ENCODE results near the gene EIF2A. TPM values are rescaled to one million over a fixed set of nuclear protein-coding genes. Genes with fewer than 3 reads are reported as not detected.

Gene EIF2A
- total RNA-seq, 1 donor from 2014 or later: 80.2 TPM

GRCh38 chr3:150540297-150540696 lies 6.3 kb upstream of the EIF2A start:
- intact Hi-C loops (cut with micrococcal nuclease): no loop called here
- no peak for DNase-seq
- ATAC-seq: no peak

GRCh38 chr3:150540991-150541390 lies 5.6 kb upstream of the EIF2A start:
- no peak for ATAC-seq
- no peak for DNase-seq
- intact Hi-C loops (cut with micrococcal nuclease): no loop called here

DNA sequence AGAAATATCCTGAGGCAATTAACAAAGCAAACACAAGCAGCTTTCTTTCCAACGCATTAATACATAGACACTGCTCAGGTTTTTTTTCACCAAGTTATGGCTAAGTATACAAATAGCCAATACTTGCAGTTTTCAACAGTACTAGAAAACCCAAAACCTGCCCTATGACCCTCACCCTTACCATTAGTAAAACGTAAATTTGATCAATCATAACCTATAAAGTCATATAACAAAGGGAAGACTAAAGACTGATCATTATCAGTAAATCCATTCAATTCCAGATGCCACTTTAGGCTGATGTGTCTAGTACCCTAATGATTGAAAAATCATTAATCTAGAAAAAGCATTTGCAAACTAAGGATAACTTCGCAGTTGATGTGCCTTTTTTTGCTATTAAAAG lies 3.5 kb upstream of the EIF2A start:
- no peak for DNase-seq
- intact Hi-C loops (cut with micrococcal nuclease): no loop called here
- ATAC-seq: no peak

- intact Hi-C loops (cut with micrococcal nuclease): no loop called here
- DNase-seq (no peak), ATAC-seq (no peak)
Measured at GRCh38 chr3:150543531-150543930, 3.1 kb upstream of the EIF2A start.

DNA sequence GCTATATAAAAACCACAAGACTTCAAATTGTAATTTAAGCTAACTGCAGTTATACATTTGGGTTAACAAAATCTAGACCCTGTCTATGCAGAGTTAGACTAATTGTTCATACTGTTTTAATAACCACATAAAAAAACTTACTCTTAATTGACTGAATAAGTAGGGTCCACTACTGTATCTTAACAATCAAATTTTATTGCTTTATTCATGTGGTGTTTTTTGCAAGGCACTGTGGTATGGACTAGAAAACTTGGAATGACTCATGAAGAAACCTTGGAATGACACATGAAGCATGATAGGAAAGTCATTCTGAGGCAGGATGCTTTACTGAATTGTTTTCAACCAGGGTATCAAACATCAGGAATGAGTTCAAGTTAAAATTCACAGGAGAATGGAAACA lies 2.5 kb upstream of the EIF2A start:
- ATAC-seq (no peak), DNase-seq (no peak)
- intact Hi-C loops (cut with micrococcal nuclease): no loop called here

DNA sequence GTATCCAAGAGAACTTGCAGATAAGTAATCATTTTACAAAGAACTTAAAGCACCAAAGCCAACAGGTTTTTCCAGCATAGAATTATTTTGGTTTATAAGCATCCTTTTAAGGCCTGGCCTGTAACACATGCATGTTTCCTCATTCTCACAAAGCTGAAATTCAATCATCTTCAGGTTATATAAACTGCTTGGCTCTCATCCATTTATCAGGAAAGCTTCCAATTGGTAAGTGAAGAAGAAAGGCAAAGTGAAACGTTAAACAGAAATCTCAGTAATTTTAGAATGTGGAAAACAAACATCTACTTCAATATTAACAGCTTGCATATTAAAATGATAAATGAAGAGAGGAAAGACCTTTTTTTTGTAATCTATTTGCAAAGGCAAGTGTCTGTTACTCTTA lies 1.9 kb upstream of the EIF2A start:
- intact Hi-C loops (cut with micrococcal nuclease): no loop called here
- ATAC-seq: no peak
- no peak for DNase-seq

DNA sequence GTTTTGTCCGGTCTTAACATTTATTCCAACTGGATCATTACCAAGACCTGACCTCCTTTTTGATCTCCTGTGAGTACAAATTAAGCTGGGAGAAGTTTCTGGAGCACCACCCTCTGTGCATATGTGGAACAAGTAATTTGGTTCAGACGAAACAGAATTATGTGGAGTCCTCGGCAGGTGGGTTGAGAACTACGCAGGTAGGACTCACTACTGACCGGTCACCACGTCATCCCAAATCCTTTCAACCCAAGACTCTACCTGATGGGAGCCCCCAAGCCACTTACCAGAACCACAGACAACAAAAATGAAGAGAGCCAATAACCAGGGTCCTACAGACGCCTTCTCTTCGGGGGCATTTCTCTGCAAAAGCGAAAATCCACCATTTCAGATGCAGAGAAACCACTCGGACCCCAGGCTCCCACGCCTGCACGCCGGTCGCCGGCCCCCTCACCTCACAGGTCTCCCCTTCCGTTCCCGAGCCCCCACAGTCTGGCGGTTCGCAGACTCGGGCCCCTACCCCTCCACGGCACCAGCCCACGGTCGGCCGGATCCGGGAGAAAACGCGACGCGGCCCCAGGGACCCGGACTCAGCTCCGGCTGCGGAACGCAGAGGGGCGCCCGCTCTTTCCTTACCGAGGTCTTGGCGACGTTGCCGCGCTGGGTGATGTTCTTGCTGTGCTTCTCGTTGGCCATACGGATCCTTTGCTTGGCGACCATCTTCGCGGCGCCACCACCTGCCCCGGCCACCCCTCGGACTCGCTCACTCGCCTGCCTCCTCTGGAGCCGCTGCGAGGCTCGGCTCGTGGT lies 965 bp upstream of the EIF2A start:
- DNase-seq (no peak), ATAC-seq (peak; percentile 41)
- intact Hi-C loops (cut with micrococcal nuclease): no loop called here

- intact Hi-C loops (cut with micrococcal nuclease): no loop called here
- no peak for ATAC-seq
- no peak for DNase-seq
Measured at GRCh38 chr3:150547045-150547741, 606 bp downstream of the EIF2A start.

DNA sequence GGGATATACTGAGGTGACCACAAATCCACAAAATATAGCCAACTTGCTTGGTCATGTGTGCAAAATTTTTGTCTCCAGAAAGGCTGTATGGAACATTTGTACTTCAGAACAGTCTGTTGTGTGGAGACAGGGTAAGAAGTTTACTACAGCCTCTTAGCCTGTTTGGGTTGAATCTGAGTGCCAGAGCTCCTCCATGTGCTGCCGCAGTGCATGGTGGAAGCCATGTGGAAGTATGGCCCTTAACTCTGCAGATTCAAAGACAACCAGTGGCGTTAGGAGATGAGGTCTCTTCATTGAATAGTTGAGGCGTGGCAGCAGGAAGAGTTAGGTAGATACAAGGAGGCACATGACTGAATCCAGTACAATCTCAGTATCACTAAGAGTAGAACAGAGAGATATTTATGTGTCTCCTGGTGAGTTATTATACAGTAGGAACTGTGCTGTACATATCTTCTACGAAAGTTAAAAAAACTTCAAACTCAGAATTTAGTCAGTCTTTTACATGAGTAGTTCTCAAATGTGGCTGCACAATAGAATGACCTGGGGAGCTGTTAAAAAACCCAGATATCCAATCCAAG lies 9.4 kb downstream of the EIF2A start:
- ATAC-seq (no peak), DNase-seq (no peak)
- intact Hi-C loops (cut with micrococcal nuclease): no loop called here

DNA sequence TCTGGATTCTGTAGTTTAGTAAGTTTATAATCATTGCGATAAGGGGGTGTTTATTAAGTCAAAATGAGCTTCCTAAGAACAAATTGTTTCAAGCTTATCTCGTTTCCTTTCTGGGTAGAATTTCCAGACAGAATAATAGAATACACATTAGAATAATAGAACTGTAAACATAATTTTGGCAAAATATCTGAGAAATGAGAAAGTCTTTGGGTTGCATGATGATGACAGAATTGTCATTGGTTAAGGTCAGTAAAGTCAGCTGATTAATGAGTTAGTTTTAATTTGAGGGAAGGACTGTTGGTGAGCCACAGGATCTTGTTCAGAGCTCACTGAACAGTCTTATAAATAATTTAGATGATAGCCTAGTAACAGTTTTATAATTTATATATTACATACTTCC lies 10.2 kb downstream of the EIF2A start:
- ATAC-seq (no peak), DNase-seq (no peak)
- intact Hi-C loops (cut with micrococcal nuclease): no loop called here

GRCh38 chr3:150557725-150558124 lies 11.1 kb downstream of the EIF2A start:
- DNase-seq (no peak), ATAC-seq (no peak)

DNA sequence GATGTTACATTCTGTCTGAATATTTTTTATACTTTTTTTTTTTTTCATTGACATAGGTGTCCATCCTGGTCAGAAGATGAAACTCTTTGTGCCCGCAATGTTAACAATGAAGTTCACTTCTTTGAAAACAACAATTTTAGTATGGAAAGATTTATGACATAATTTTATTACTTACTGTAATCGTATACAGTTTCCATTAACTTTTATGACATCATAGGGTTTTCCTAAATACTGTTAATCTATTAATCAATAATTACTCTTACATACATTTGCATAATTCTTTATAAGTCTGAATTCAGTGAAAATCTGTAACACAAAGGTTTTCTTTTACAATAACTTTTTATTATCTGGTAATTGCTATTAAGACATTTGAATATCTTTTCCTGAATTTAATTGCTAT lies 17.7 kb downstream of the EIF2A start:
- intact Hi-C loops (cut with micrococcal nuclease): no loop called here
- ATAC-seq (no peak), DNase-seq (no peak)

More at GRCh38 chr3:150557725-150558124, 11.1 kb downstream of the EIF2A start:
- intact Hi-C loops (cut with micrococcal nuclease): no loop called here

GRCh38 chr3:150567328-150567727 lies 20.7 kb downstream of the EIF2A start:
- DNase-seq: no peak
- intact Hi-C loops (cut with micrococcal nuclease): no loop called here
- ATAC-seq: no peak

DNA sequence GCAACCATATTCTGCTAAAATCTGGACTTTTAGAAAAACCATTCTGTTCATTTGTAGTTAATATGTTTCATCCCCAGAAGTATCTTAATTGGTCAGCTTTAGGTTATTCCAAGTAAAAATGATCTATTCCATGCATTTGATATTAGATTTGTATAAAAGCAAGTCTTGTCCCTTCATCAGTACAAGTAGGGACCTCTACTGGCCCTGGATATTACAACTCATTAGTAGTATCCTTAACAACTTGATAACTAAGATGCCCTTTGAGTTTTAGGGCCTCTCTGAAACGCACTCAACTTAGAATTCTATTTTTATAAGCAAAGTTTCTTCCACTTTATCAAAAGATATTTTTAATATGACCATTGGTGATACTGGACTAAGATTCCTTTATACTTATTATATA lies 31.3 kb downstream of the EIF2A start:
- ATAC-seq (no peak), DNase-seq (no peak)
- intact Hi-C loops (cut with micrococcal nuclease): no loop called here

GRCh38 chr3:150581174-150581573 lies 34.6 kb downstream of the EIF2A start:
- no peak for ATAC-seq
- intact Hi-C loops (cut with micrococcal nuclease): no loop called here
- DNase-seq: no peak

DNA sequence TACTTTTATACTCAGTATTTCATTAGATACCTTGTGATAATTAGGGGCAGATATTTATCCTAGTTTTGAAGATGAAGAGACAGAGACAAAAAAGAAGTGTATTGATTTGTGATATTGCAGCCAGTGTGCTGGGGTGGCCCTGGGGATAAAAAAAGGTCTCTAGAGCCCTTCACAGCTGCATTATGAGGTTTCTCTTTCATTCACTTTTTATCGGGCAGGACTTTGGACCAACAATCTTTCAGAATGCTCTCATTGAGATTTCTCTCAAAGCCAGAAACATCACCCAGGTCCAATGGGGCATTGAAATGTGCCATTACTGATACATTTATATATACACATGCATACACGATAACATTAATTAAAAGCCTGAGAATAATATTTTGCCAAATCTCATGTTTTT lies 36.0 kb downstream of the EIF2A start:
- ATAC-seq: no peak
- no peak for DNase-seq
- intact Hi-C loops (cut with micrococcal nuclease): no loop called here

DNA sequence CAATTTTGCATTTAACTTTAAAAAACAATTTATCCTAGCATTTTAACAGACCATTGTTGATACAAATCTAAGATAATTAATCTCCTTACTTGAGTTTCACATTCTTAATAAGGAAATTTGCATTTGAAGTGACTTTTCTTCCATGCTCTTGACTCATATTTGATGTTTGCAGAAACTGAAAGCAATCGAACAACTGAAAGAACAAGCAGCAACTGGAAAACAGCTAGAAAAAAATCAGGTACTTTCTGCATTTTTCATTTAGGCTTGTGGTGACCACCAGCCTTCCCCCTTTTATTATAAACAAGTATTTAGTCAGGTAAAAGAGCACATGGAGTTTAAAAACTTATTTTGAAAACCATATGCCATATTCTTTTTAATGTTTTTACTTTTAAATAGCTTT lies 36.4 kb downstream of the EIF2A start:
- no peak for DNase-seq
- no peak for ATAC-seq
- intact Hi-C loops (cut with micrococcal nuclease): no loop called here

DNA sequence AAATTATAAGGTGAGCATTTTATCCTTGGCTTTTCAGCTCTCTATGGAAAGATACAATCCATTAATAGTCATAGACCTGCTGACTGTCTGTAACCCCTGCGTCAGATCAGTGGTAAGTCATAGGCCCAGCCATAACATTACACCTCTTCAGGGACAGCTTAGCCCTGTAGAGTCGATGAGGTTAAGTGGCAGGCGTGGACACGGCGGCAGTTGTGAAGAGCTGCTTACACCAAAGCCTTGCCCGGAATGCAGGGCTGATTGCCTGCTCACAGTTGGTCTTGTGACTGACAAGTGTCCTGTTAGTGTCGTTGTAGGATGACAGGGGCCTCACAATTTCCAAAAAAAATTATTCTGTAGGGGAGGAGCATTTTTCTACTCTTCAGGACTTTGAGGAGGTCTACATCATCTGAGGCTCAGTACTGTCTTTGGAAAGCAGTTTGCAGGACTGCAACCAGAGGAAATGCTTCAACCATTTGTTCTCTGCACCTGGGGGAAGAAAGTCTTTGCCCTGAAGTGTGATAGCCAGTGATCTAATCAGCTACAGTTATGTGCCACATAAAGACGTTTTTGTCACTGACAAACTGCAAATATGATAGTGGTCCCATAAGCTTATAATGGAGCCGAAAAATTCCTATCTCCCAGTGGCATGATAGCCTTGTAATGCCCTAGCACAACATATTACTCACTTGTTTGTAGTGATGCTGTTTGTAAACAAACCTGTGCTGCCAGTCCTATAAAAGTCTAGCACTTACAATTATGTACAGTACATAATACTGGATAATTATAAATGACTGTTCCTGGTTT lies 41.6 kb downstream of the EIF2A start:
- intact Hi-C loops (cut with micrococcal nuclease): no loop called here
- peak; percentile 98 for ATAC-seq
- DNase-seq: peak; percentile 76

DNA sequence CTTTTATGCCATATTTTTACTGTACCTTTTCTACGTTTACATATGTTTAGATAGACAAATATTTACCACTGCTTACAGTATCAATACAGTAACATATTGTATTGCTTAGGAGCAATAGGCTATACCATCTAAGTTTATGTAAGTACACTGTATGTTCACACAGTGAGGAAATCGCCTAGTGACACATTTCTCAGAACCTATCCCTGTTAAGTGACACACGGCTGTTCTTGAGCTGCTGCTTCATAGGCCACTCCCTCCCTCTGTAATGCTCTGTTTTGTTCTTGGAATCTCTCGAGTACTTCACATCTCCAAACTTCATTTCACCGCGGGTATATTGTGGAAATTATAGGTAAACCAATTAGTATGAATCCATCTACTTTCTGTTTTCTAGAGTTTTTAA lies 43.2 kb downstream of the EIF2A start:
- DNase-seq (no peak), ATAC-seq (no peak)
- intact Hi-C loops (cut with micrococcal nuclease): no loop called here

DNA sequence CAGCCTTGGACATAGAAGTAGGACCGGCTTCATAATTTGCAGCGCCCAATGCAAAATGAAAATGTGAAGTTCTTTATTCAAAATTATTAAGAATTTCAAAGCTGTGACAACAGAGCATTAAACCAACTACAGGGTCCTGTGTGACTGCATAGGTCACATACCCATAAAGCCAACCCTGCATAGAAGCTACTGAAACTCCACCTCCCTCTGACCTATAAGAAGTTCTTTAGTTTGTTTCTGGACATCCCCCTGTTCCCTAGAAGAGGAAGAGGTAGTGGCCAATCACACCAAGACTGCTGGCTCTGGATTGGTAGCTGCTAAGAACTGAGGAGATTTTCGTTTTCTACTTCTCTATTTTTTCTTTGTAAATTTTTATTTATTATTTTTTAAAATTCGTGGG lies 47.6 kb downstream of the EIF2A start:
- intact Hi-C loops (cut with micrococcal nuclease): no loop called here
- ATAC-seq: no peak
- no peak for DNase-seq

Measured in left ventricle myocardium superior (tissue), 1 donor.